Fibroblast of villous mesenchyme (primary cell): Measurements from ENCODE around the gene OCSTAMP. TPM values are rescaled to one million over a fixed set of nuclear protein-coding genes. Genes with fewer than 3 reads are reported as not detected.

ENCODE experiments used
- DNase-seq: peaks from one replicate; pipeline ENCODE4 v3.0.0-alpha.2; 2010; ENCODE audit warnings: low read depth
- H3K4me3 ChIP-seq: 2 replicates; pipeline ENCODE4 v1.5.1; 2011; ENCODE audit warnings: low read depth, mild to moderate bottlenecking, low read length
- CTCF ChIP-seq: IDR thresholded peaks from 2 replicates; pipeline ENCODE4 v1.5.1; 2012; ENCODE audit warnings: low read depth, mild to moderate bottlenecking, low read length; ENCODE audit not compliant: insufficient read depth
- total RNA-seq: library from RNA; depleted of rRNA; stranded (reverse); fragments of >200 nt; gene quantifications from 2 replicates; pipeline ENCODE4 v1.2.3, GENCODE V29; 2012

OCSTAMP gene
- total RNA-seq, 1 donor: not detected

- TF ChIP-seq CTCF: peak; percentile 68
- H3K4me3 ChIP-seq: no peak overlapping the region
- peak; percentile 48 for DNase-seq
These were observed 29.4 kb downstream of the OCSTAMP start for GRCh38 chr20:46520976-46521579.

- no peak for TF ChIP-seq CTCF
- H3K4me3 ChIP-seq: no peak overlapping the region
- no peak for DNase-seq
These were observed 29.9 kb downstream of the OCSTAMP start for GRCh38 chr20:46520540-46520939.

- no peak for DNase-seq
- H3K4me3 ChIP-seq: no peak overlapping the region
- TF ChIP-seq CTCF: no peak
These were observed 30.9 kb downstream of the OCSTAMP start for GRCh38 chr20:46519471-46520068.

- peak within 1 kb of the TSS; percentile 76 for H3K4me3 ChIP-seq
- no peak for TF ChIP-seq CTCF
- peak; percentile 27 for DNase-seq
These were observed 37.3 kb downstream of the OCSTAMP start, which contains the start of gene ZNF334 for GRCh38 chr20:46512943-46513844. Gene ZNF334 (minus strand): TSS chr20:46513559. CDS start chr20:46512102, 1,457 bp downstream.

- TF ChIP-seq CTCF: no peak
- DNase-seq: no peak
- H3K4me3 ChIP-seq: no peak overlapping the region
These were observed 40.9 kb downstream of the OCSTAMP start for GRCh38 chr20:46509523-46509922.

- no peak for TF ChIP-seq CTCF
- no peak for DNase-seq
- no peak overlapping the region for H3K4me3 ChIP-seq
These were observed 42.6 kb downstream of the OCSTAMP start for GRCh38 chr20:46507760-46508407.
